HepG2 (cell line): ENCODE data around the gene HNRNPAB. TPM values are rescaled to one million over a fixed set of nuclear protein-coding genes. Genes with fewer than 3 reads are reported as not detected.

Experiments
- ATAC-seq: fragments of 200-7000 bp; cut with Tn5 transposase; 3 replicates; pipeline ENCODE4 v1.9.1; 2020; ENCODE audit warnings: mild to moderate bottlenecking, moderate library complexity
- BruUV-seq: library from RNA; stranded (reverse); fragments of 400-500 nt; replicated peaks from 2 replicates; lab custom pipeline; 2021; lab: Mats Ljungman, UMichigan
- CTCF ChIA-PET: fragments of 300-600 bp; formaldehyde crosslinking; extraction: SDS; loops from one replicate; lab custom pipeline; 2021; ENCODE audit warnings: low total read pairs, inconsistent platforms, low intra/inter-chr PET ratio; lab: Yijun Ruan, JAX
- POLR2A ChIA-PET: fragments of 350-600 bp; sonication (Branson Sonifier 250); formaldehyde crosslinking; loops from one replicate; lab custom pipeline; 2020; ENCODE audit warnings: antibody characterized with exemption, inconsistent platforms; lab: Yijun Ruan, JAX
- DNase-seq: peaks from one replicate; pipeline ENCODE4 v3.0.0-alpha.2; 2015; ENCODE audit warnings: low spot score
- FAIRE-seq: peaks from 3 replicates; lab custom pipeline; 2011; peaks lifted over from hg19 to GRCh38; lab: Jason Lieb, UNC
- H2AFZ ChIP-seq: one replicate; pipeline ENCODE4 v1.6.1; 2011; ENCODE audit warnings: low read length, inconsistent platforms
- H3K27ac ChIP-seq: fragments of 300-600 bp; 3 replicates; pipeline ENCODE4 v1.8.0; 2011; ENCODE audit warnings: mixed run types, mild to moderate bottlenecking, mixed read lengths, low read length, inconsistent platforms; ENCODE audit not compliant: insufficient read depth; ENCODE audit errors: extremely low read length
- H3K27me3 ChIP-seq, 2 experiments: fragments of 200-600 bp in 1 of 2; 2 replicates in 1 of 2; 3 replicates in 1 of 2; pipeline versions ENCODE4 v1.6.0 to v1.8.0; 2011; ENCODE audit warnings: low read length in 2 of 2, mild to moderate bottlenecking in 2 of 2, moderate library complexity in 2 of 2, inconsistent platforms in 1 of 2; ENCODE audit not compliant: insufficient read depth in 2 of 2, control insufficient read depth in 1 of 2
- H3K36me3 ChIP-seq, 2 experiments: fragments of 200-600 bp in 1 of 2; replicated peaks in 1 of 2; 2 replicates in 1 of 2; 3 replicates in 1 of 2; pipeline versions ENCODE4 v1.5.1 to v1.8.0; 2011; ENCODE audit warnings: low read length in 2 of 2, inconsistent platforms in 1 of 2; ENCODE audit not compliant: insufficient read depth in 2 of 2, control insufficient read depth in 1 of 2
- H3K4me1 ChIP-seq: 2 replicates; pipeline ENCODE4 v1.5.1; 2012; ENCODE audit warnings: low read length, inconsistent platforms; ENCODE audit not compliant: insufficient read depth
- H3K4me2 ChIP-seq: 2 replicates; pipeline ENCODE4 v1.6.0; 2011; ENCODE audit warnings: low read depth, low read length, inconsistent platforms
- H3K4me3 ChIP-seq, 3 experiments: fragments of 200-600 bp in 1 of 3; sonication (generic), shearing (Covaris generic) in 1 of 3; replicated peaks in 1 of 3; 2 replicates each; pipeline ENCODE4 v1.5.1; 2011 to 2016; ENCODE audit warnings: low read length in 3 of 3, inconsistent platforms in 2 of 3, low read depth in 2 of 3, mild to moderate bottlenecking in 2 of 3, control low read depth in 1 of 3, mixed read lengths in 1 of 3; ENCODE audit not compliant: insufficient read depth in 1 of 3
- H3K79me2 ChIP-seq: one replicate; pipeline ENCODE4 v1.6.1; 2011; ENCODE audit warnings: low read length, inconsistent platforms; ENCODE audit not compliant: insufficient read depth
- H3K9ac ChIP-seq: 2 replicates; pipeline ENCODE4 v1.6.0; 2011; ENCODE audit warnings: mild to moderate bottlenecking, low read depth, low read length, inconsistent platforms; ENCODE audit not compliant: insufficient read depth
- H3K9me3 ChIP-seq: 2 replicates; pipeline ENCODE4 v1.5.1; 2012; ENCODE audit warnings: mild to moderate bottlenecking, low read length
- H4K20me1 ChIP-seq: 2 replicates; pipeline ENCODE4 v1.6.0; 2011; ENCODE audit warnings: inconsistent platforms, mild to moderate bottlenecking, low read length, moderate library complexity; ENCODE audit not compliant: insufficient read depth
- BORCS8-MEF2B ChIP-seq: sonication (generic); formaldehyde crosslinking; IDR thresholded peaks from 2 replicates; pipeline ENCODE4 v1.8.0; 2022; ENCODE audit warnings: mild to moderate bottlenecking, missing genetic modification reagents
- DPF2 ChIP-seq: sonication (generic); formaldehyde crosslinking; IDR thresholded peaks from 2 replicates; pipeline ENCODE4 v1.4.0; 2020; ENCODE audit warnings: mild to moderate bottlenecking, low read depth, missing genetic modification reagents, borderline replicate concordance
- KLF12 ChIP-seq: sonication (generic); formaldehyde crosslinking; IDR thresholded peaks from 2 replicates; pipeline ENCODE4 v1.4.0; 2020; ENCODE audit warnings: missing genetic modification reagents, borderline replicate concordance
- NAIF1 ChIP-seq: sonication (generic); formaldehyde crosslinking; IDR thresholded peaks from 2 replicates; pipeline ENCODE4 v1.5.0; 2020; ENCODE audit warnings: mild to moderate bottlenecking, missing genetic modification reagents, borderline replicate concordance
- POLR2AphosphoS2 ChIP-seq: IDR thresholded peaks from 2 replicates; pipeline ENCODE4 v1.6.1; 2011; ENCODE audit warnings: low read depth, low read length, improper control_type of control experiment
- SCMH1 ChIP-seq: sonication (generic); formaldehyde crosslinking; IDR thresholded peaks from 2 replicates; pipeline ENCODE4 v1.9.0; 2021; ENCODE audit warnings: missing genetic modification reagents, mild to moderate bottlenecking, borderline replicate concordance
- SP1 ChIP-seq, 2 experiments: fragments of 450-650 bp in 1 of 2; sonication (generic) in 1 of 2; formaldehyde crosslinking in 1 of 2; IDR thresholded peaks; 2 replicates each; pipeline versions ENCODE4 v1.4.0 to v1.6.1; 2016 to 2020; ENCODE audit warnings: missing genetic modification reagents in 1 of 2
- THAP7 ChIP-seq: sonication (generic); formaldehyde crosslinking; IDR thresholded peaks from 2 replicates; pipeline ENCODE4 v1.8.1; 2023; ENCODE audit warnings: mild to moderate bottlenecking, missing genetic modification reagents
- ZNF3 ChIP-seq: IDR thresholded peaks from 2 replicates; pipeline ENCODE4 v1.7.0; 2017; ENCODE audit warnings: inconsistent platforms
- ZNF33A ChIP-seq: sonication (generic); formaldehyde crosslinking; IDR thresholded peaks from 2 replicates; pipeline ENCODE4 v1.5.1; 2020; ENCODE audit warnings: missing genetic modification reagents, mild to moderate bottlenecking, moderate library complexity, borderline replicate concordance
- ZNF563 ChIP-seq: sonication (generic); formaldehyde crosslinking; IDR thresholded peaks from 2 replicates; pipeline ENCODE4 v1.8.0; 2022; ENCODE audit warnings: mild to moderate bottlenecking, moderate library complexity, missing genetic modification reagents
- ZNF713 ChIP-seq: sonication (generic); formaldehyde crosslinking; IDR thresholded peaks from 2 replicates; pipeline ENCODE4 v1.4.0; 2020; ENCODE audit warnings: mild to moderate bottlenecking, missing genetic modification reagents
- WGBS: methylation state at CpG from one replicate; pipeline ENCODE4 v1.1.6; 2017; ENCODE audit warnings: low lambda C conversion rate; 5-methylcytosine and 5-hydroxymethylcytosine counted together
- in situ Hi-C: cut with HindIII; loops from 2 replicates; pipeline ENCODE4 v1.10.0; 2017; ENCODE audit warnings: low pct_unique_long_range_greater_than_20kb; ENCODE audit not compliant: extremely low pct_ligation_motif_present
- intact Hi-C: fragments of 100-400 bp; cut with micrococcal nuclease; formaldehyde crosslinking; loops from one replicate; pipeline ENCODE4 v1.10.0; 2022; ENCODE audit not compliant: unreplicated experiment
- polyA plus RNA-seq, 8 experiments: library from polyadenylated mRNA; depleted of rRNA in 3 of 8; stranded (reverse) in 7 of 8; unstranded in 1 of 8; fragments of >200 nt; fragmentation: Illumina TruSeq in 4 of 8; extraction: Trizol in 4 of 8; gene quantifications; 2 replicates each; pipeline versions ENCODE4 v1.2.1 to v1.2.3, GENCODE V29; 2011 to 2016; ENCODE audit warnings: low read depth in 4 of 8, missing spikeins in 1 of 8, mixed read lengths in 1 of 8; ENCODE audit not compliant: insufficient read depth in 1 of 8
- total RNA-seq, 5 experiments: library from RNA; depleted of rRNA; stranded (reverse); fragments of >200 nt; fragmentation: Illumina TruSeq; extraction: Trizol; gene quantifications; 2 replicates each; pipeline ENCODE4 v1.2.3, GENCODE V29; 2016; ENCODE audit warnings: low read depth in 1 of 5
- TF ChIP-seq, protein P1 (sequence below): sonication (generic); formaldehyde crosslinking; IDR thresholded peaks from 2 replicates; pipeline ENCODE4 v1.8.0; 2023; ENCODE audit warnings: mild to moderate bottlenecking, missing genetic modification reagents
- TF ChIP-seq, protein P2 (sequence below): sonication (generic); formaldehyde crosslinking; IDR thresholded peaks from 2 replicates; pipeline ENCODE4 v1.4.0; 2020; ENCODE audit warnings: missing genetic modification reagents

Gene HNRNPAB
- total and polyA plus RNA-seq, 2 of the 13 experiments (the other 11 are each of a cell fraction or from before 2014, with no cell fraction given), result 62.6 to 111 TPM

DNA sequence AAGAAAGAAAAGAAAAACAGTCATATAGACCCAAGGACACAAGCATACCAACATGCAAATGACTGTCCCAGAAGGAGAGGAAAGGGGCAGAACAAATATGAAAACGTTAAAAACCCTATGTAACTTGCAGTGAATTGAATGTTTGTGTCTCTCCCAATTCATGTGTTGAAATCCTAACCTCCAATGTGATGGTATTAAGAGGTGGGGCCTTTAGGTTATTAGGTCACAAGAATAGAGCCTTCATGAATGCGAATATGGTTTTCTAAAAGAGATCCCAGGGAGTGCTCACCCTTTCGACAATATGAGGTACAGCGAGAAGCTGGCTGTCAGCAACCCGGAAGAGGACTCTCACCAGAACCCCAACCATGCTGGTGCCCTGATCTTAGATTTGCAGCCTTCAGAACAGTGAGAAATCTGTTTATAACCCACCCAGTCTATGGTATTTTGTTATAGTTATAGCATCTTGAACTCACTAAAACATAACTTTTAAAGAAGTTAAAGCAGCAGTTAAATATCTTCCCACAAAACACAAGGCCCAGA, 14.0 kb downstream of the HNRNPAB start:
- Histone ChIP-seq H3K9me3 (no peaks in the 10 kb centered on the region), H3K27me3 (no peaks in the 10 kb centered on the region), H2AFZ (no peak overlapping the region), H3K36me3 (peaks cover 6 to 44% of the 10 kb centered on the region in 2 experiments), H3K79me2 (no peaks in the 10 kb centered on the region), H3K4me2 (no peak overlapping the region), H4K20me1 (no peaks in the 10 kb centered on the region), H3K4me3 (no peak overlapping the region), H3K4me1 (peaks cover 9% of the 10 kb centered on the region), H3K27ac (no peak overlapping the region), H3K9ac (no peak overlapping the region)
- TF ChIP-seq ZNF563 (CRISPR knock-in tag) (no peak), POLR2AphosphoS2 (peak; percentile 59; the same call in 1 of the 2 replicates), BORCS8-MEF2B (no peak)
- ChIA-PET CTCF (no interaction called here), POLR2A (no interaction called here)
- FAIRE-seq (no peak), ATAC-seq (no peak), DNase-seq (no peak)
- BruUV-seq, result no TSS peak
- intact Hi-C loops (no loop called here), in situ Hi-C loops (no loop called here)
- 90% methylated on average over 5 of the region's 5 CpGs for WGBS

- H3K4me1 ChIP-seq, result peaks cover 4% of the 10 kb centered on the region
- no peaks in the 10 kb centered on the region for H4K20me1 ChIP-seq
- FAIRE-seq, result no peak
- peaks cover 6 to 39% of the 10 kb centered on the region in 2 experiments for H3K36me3 ChIP-seq
- H3K79me2 ChIP-seq, result no peaks in the 10 kb centered on the region
- in situ Hi-C loops (no loop called here), intact Hi-C loops (no loop called here)
- no peak for ATAC-seq
- H3K4me2 ChIP-seq, result no peak overlapping the region
- no peak overlapping the region for H3K4me3 ChIP-seq
- no peak overlapping the region for H3K9ac ChIP-seq
- no peak overlapping the region for H2AFZ ChIP-seq
- CTCF ChIA-PET, result no interaction called here
- DNase-seq, result no peak
- POLR2A ChIA-PET, result no interaction called here
- no TSS peak for BruUV-seq
- H3K27ac ChIP-seq, result no peak overlapping the region
- 90% methylated on average over 3 of the region's 3 CpGs for WGBS
- H3K27me3 ChIP-seq, result no peaks in the 10 kb centered on the region
- no peaks in the 10 kb centered on the region for H3K9me3 ChIP-seq
- TF ChIP-seq, protein P1, sequence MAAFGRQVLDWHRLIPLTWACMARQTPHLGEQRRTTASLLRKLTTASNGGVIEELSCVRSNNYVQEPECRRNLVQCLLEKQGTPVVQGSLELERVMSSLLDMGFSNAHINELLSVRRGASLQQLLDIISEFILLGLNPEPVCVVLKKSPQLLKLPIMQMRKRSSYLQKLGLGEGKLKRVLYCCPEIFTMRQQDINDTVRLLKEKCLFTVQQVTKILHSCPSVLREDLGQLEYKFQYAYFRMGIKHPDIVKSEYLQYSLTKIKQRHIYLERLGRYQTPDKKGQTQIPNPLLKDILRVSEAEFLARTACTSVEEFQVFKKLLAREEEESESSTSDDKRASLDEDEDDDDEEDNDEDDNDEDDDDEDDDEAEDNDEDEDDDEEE, result no peak
- no peak for TF ChIP-seq DPF2 (CRISPR knock-in tag)
- TF ChIP-seq, protein P2, sequence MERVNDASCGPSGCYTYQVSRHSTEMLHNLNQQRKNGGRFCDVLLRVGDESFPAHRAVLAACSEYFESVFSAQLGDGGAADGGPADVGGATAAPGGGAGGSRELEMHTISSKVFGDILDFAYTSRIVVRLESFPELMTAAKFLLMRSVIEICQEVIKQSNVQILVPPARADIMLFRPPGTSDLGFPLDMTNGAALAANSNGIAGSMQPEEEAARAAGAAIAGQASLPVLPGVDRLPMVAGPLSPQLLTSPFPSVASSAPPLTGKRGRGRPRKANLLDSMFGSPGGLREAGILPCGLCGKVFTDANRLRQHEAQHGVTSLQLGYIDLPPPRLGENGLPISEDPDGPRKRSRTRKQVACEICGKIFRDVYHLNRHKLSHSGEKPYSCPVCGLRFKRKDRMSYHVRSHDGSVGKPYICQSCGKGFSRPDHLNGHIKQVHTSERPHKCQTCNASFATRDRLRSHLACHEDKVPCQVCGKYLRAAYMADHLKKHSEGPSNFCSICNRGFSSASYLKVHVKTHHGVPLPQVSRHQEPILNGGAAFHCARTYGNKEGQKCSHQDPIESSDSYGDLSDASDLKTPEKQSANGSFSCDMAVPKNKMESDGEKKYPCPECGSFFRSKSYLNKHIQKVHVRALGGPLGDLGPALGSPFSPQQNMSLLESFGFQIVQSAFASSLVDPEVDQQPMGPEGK (CRISPR knock-in tag), result no peak
- no peak for TF ChIP-seq NAIF1
- TF ChIP-seq SCMH1 (CRISPR knock-in tag), result no peak
- TF ChIP-seq THAP7 (CRISPR knock-in tag), result no peak
- no peak for TF ChIP-seq KLF12 (CRISPR knock-in tag)
- TF ChIP-seq ZNF713 (CRISPR knock-in tag), result no peak
- no peak for TF ChIP-seq SP1 (IDR thresholded peaks at IDR 0.05)
- no peak for TF ChIP-seq SP1 (CRISPR knock-in tag; IDR thresholded peaks at IDR 0.05)
- no peak for TF ChIP-seq ZNF33A (CRISPR knock-in tag)
- TF ChIP-seq ZNF3 (CRISPR knock-in tag), result no peak
Observed at GRCh38 chr5:178218827-178219226, 14.5 kb downstream of the HNRNPAB start.
